22Rv1 (cell line): ENCODE measurements around the gene HEXD.

Experiments used
- ZFX ChIP-seq: fragments of 450-650 bp; IDR thresholded peaks from 2 replicates; pipeline ENCODE4 v1.6.1; 2017; ENCODE audit warnings: antibody characterized with exemption, borderline replicate concordance
- TF ChIP-seq, protein P1 (sequence below): fragments of 450-650 bp; IDR thresholded peaks from 2 replicates; pipeline ENCODE4 v1.5.1; 2017; ENCODE audit warnings: mild to moderate bottlenecking

DNA sequence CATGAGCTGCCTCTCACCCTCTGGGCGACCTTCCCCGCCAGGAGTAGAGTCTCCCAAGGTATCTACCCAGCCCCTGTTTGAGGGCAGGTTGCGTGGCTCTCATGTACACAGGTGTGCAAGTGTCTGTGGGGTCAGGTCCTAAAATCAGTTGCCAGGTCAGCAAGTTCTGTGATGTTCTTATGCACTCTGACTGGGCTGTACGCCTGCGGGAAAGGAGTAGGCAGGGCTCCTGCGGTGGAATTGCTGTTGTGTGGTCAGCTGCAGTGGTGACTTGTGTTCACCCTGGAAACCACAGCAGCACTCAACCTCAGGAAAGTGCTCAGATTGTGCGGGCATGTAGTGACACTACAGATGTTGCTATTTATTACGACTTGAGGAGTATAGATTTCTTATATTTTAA, 59.8 kb downstream of the HEXD start:
- TF ChIP-seq, protein P1, sequence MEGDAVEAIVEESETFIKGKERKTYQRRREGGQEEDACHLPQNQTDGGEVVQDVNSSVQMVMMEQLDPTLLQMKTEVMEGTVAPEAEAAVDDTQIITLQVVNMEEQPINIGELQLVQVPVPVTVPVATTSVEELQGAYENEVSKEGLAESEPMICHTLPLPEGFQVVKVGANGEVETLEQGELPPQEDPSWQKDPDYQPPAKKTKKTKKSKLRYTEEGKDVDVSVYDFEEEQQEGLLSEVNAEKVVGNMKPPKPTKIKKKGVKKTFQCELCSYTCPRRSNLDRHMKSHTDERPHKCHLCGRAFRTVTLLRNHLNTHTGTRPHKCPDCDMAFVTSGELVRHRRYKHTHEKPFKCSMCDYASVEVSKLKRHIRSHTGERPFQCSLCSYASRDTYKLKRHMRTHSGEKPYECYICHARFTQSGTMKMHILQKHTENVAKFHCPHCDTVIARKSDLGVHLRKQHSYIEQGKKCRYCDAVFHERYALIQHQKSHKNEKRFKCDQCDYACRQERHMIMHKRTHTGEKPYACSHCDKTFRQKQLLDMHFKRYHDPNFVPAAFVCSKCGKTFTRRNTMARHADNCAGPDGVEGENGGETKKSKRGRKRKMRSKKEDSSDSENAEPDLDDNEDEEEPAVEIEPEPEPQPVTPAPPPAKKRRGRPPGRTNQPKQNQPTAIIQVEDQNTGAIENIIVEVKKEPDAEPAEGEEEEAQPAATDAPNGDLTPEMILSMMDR: no peak
- TF ChIP-seq ZFX: no peak
